Esophagus muscularis mucosa (tissue), 3 donors: ENCODE data around the gene RSRC1.

Experiments
- POLR2A ChIP-seq: fragments of 450-650 bp; IDR thresholded peaks from one replicate; pipeline ENCODE4 v1.6.1; 2017; ENCODE audit warnings: antibody characterized with exemption, moderate library complexity, mild to moderate bottlenecking, low read depth
- POLR2AphosphoS5 ChIP-seq, 2 donors: sonication (generic); formaldehyde crosslinking; IDR thresholded peaks; one replicate each; pipeline ENCODE4 v1.6.1; 2017; ENCODE audit warnings: antibody characterized with exemption in 2 of 2
- TF ChIP-seq, protein P1 (sequence below), 3 experiments: fragments of 200-600 bp in 2 of 3; fragments of 450-650 bp in 1 of 3; sonication (generic) in 2 of 3; IDR thresholded peaks; one replicate each; pipeline ENCODE4 v1.5.1; 2017 to 2019; ENCODE audit warnings: antibody characterized with exemption in 3 of 3, mild to moderate bottlenecking in 2 of 3, moderate library complexity in 1 of 3

DNA sequence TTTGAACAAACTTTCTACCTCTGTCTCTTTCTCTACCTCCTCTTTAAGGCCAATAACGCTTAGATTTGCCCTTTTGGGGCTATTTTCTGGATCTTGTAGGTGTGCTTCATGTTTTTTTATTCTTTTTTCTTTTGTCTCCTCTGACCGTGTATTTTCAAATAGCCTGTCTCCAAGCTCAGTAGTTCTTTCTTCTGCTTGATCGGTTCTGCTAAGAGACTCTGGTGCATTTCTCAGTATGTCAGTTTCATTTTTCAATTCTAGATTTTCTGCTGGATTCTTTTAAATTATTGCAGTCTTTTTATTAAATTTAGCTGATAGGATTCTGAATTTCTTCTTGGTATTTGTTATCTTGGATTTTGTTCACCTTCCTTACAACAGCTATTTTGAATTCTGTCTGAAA, 148.7 kb downstream of the RSRC1 start:
- TF ChIP-seq, protein P1, sequence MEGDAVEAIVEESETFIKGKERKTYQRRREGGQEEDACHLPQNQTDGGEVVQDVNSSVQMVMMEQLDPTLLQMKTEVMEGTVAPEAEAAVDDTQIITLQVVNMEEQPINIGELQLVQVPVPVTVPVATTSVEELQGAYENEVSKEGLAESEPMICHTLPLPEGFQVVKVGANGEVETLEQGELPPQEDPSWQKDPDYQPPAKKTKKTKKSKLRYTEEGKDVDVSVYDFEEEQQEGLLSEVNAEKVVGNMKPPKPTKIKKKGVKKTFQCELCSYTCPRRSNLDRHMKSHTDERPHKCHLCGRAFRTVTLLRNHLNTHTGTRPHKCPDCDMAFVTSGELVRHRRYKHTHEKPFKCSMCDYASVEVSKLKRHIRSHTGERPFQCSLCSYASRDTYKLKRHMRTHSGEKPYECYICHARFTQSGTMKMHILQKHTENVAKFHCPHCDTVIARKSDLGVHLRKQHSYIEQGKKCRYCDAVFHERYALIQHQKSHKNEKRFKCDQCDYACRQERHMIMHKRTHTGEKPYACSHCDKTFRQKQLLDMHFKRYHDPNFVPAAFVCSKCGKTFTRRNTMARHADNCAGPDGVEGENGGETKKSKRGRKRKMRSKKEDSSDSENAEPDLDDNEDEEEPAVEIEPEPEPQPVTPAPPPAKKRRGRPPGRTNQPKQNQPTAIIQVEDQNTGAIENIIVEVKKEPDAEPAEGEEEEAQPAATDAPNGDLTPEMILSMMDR (IDR thresholded peaks at IDR 0.05), result no peak
- TF ChIP-seq POLR2A, result no peak
- TF ChIP-seq POLR2AphosphoS5 (IDR thresholded peaks at IDR 0.05), result no peak
